HG03135 (cell line): ENCODE results near the gene TGIF1.
"Not testable (repeated sequence)": the region's sequence is repeated elsewhere in the genome, so short reads cannot be mapped to it uniquely, and the experiment has no call there.

Source experiments
- ATAC-seq: cut with Tn5 transposase; IDR thresholded peaks from one replicate; pipeline ENCODE4 v1.9.1; 2021; ENCODE audit warnings: mild to moderate bottlenecking, moderate library complexity; ENCODE audit not compliant: unreplicated experiment

The TGIF1 gene

GRCh38 chr18:3450012-3450798 is at the start of gene TGIF1:
Gene TGIF1 (plus strand): TSS chr18:3450172. CDS start chr18:3450490, 318 bp downstream.
- peak; percentile 6 for ATAC-seq

GRCh38 chr18:3400567-3401296 is 49.2 kb upstream of the TGIF1 start:
- no peak for ATAC-seq

- peak; percentile 95 for ATAC-seq
These were observed 48.0 kb upstream of the TGIF1 start for GRCh38 chr18:3401669-3402620.

GRCh38 chr18:3402982-3403451 is 47.0 kb upstream of the TGIF1 start:
- ATAC-seq: no peak

- ATAC-seq: no peak
These were observed 44.3 kb upstream of the TGIF1 start for GRCh38 chr18:3405713-3406112.

- ATAC-seq: no peak
These were observed 41.9 kb upstream of the TGIF1 start for GRCh38 chr18:3408107-3408506.

- ATAC-seq: no peak
These were observed 40.2 kb upstream of the TGIF1 start for GRCh38 chr18:3409811-3410210.

- ATAC-seq: no peak
These were observed 39.7 kb upstream of the TGIF1 start for GRCh38 chr18:3410273-3410672.

GRCh38 chr18:3410876-3411275 is 39.1 kb upstream of the TGIF1 start:
- not testable (repeated sequence) for ATAC-seq

GRCh38 chr18:3411327-3411726 is 38.6 kb upstream of the TGIF1 start:
- no peak for ATAC-seq

GRCh38 chr18:3411854-3412268 is 38.1 kb upstream of the TGIF1 start:
- ATAC-seq: no peak

- ATAC-seq: not testable (repeated sequence)
These were observed 37.4 kb upstream of the TGIF1 start for GRCh38 chr18:3412528-3412927.

GRCh38 chr18:3415110-3415509 is 34.9 kb upstream of the TGIF1 start:
- ATAC-seq: no peak

- ATAC-seq: no peak
These were observed 31.9 kb upstream of the TGIF1 start for GRCh38 chr18:3418083-3418482.

- ATAC-seq: no peak
These were observed 29.1 kb upstream of the TGIF1 start for GRCh38 chr18:3420919-3421279.

GRCh38 chr18:3422905-3423304 is 27.1 kb upstream of the TGIF1 start:
- ATAC-seq: no peak

GRCh38 chr18:3424280-3424890 is 25.6 kb upstream of the TGIF1 start:
- ATAC-seq: no peak

GRCh38 chr18:3425030-3425429 is 24.9 kb upstream of the TGIF1 start:
- ATAC-seq: no peak

GRCh38 chr18:3425446-3425845 is 24.5 kb upstream of the TGIF1 start:
- no peak for ATAC-seq

GRCh38 chr18:3426074-3426473 is 23.9 kb upstream of the TGIF1 start:
- no peak for ATAC-seq

GRCh38 chr18:3427944-3428343 is 22.0 kb upstream of the TGIF1 start:
- ATAC-seq: no peak
